Retina (tissue), 1 donor: ENCODE measurements around the gene RNF114.
"Not testable (repeated sequence)": the region's sequence is repeated elsewhere in the genome, so short reads cannot be mapped to it uniquely, and the experiment has no call there.

Experiments used
- DNase-seq: peaks from one replicate; pipeline ENCODE4 v3.0.0-alpha.2; 2016

RNF114 gene

GRCh38 chr20:49987015-49987867 is 51.0 kb downstream of the RNF114 start:
- DNase-seq, result no peak

GRCh38 chr20:49987868-49988690 is 51.9 kb downstream of the RNF114 start:
- DNase-seq, result no peak

GRCh38 chr20:49989234-49990065 is 53.3 kb downstream of the RNF114 start:
- DNase-seq, result peak; percentile 28

GRCh38 chr20:49990271-49990720 is 54.1 kb downstream of the RNF114 start:
- no peak for DNase-seq

- DNase-seq, result no peak
Measured at GRCh38 chr20:49993301-49993751, 57.1 kb downstream of the RNF114 start.

GRCh38 chr20:49995586-49995985 is 59.4 kb downstream of the RNF114 start:
- no peak for DNase-seq

GRCh38 chr20:49998478-49999188 is 62.4 kb downstream of the RNF114 start:
- not testable (repeated sequence) for DNase-seq

GRCh38 chr20:49999329-49999728 is 63.1 kb downstream of the RNF114 start:
- DNase-seq, result no peak

- DNase-seq, result not testable (repeated sequence)
Measured at GRCh38 chr20:50000548-50001222, 64.5 kb downstream of the RNF114 start.

GRCh38 chr20:50001784-50002311 is 65.7 kb downstream of the RNF114 start:
- no peak for DNase-seq

GRCh38 chr20:50003253-50003656 is 67.1 kb downstream of the RNF114 start:
- DNase-seq, result no peak
